Measurements from ENCODE around the gene CORO1C.

GRCh38 chr12:108777156-108777555 is 45.8 kb upstream of the CORO1C start:
- TF ChIP-seq CTCF (IDR thresholded peaks at IDR 0.05) (no peak), EZH2 (IDR thresholded peaks at IDR 0.05) (no peak), EZH2phosphoT487 (IDR thresholded peaks at IDR 0.05) (no peak)
